ENCODE measurements around the gene SPATS2. TPM values are rescaled to one million over a fixed set of nuclear protein-coding genes. Genes with fewer than 3 reads are reported as not detected.

The SPATS2 gene
- total RNA-seq, 2 experiments from 2014 or later, result 9.2 to 10.8 TPM

DNA sequence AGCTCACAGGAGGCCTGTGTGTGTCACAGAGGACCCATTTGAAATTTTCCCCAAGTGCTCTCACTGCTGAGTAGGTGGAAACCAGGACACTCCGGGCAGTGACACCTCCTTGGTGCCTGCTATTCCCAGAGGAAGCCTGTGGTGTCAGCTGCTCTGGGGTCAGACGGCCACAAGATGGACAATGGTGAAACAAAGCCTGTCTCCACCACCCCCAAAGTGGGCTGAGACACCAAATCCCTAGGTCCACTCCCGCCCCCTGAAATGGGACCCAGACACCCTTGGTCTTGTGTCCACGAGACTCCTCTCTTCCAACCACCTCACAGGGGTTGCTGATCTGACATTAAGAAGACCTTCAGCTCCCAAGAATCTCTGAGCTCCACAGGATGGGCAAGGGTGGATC lies 178.6 kb downstream of the SPATS2 start:
- TF ChIP-seq, protein P1, sequence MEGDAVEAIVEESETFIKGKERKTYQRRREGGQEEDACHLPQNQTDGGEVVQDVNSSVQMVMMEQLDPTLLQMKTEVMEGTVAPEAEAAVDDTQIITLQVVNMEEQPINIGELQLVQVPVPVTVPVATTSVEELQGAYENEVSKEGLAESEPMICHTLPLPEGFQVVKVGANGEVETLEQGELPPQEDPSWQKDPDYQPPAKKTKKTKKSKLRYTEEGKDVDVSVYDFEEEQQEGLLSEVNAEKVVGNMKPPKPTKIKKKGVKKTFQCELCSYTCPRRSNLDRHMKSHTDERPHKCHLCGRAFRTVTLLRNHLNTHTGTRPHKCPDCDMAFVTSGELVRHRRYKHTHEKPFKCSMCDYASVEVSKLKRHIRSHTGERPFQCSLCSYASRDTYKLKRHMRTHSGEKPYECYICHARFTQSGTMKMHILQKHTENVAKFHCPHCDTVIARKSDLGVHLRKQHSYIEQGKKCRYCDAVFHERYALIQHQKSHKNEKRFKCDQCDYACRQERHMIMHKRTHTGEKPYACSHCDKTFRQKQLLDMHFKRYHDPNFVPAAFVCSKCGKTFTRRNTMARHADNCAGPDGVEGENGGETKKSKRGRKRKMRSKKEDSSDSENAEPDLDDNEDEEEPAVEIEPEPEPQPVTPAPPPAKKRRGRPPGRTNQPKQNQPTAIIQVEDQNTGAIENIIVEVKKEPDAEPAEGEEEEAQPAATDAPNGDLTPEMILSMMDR (IDR thresholded peaks at IDR 0.05), result no peak
- no peak overlapping the region for H3K27ac Mint-ChIP-seq
- H3K4me3 Mint-ChIP-seq, result no peak overlapping the region
- H3K9me3 Mint-ChIP-seq, result no peaks in the 10 kb centered on the region
- no peaks in the 10 kb centered on the region for H3K27me3 Mint-ChIP-seq
- peaks cover 27% of the 10 kb centered on the region for H3K4me1 Mint-ChIP-seq (ENCODE audit: low read depth)
- POLR2A ChIA-PET, result interaction anchor here (0.7 to 2.3 kb wide), 2 partner anchors 14 to 31 kb away, joined by 3 to 6 read pairs; no protein-coding TSS in a partner anchor
- H3K36me3 Mint-ChIP-seq (ENCODE audit: low read depth), result peaks cover 7% of the 10 kb centered on the region
- CTCF ChIA-PET, result interaction anchor here (1.2 to 2.4 kb wide), 4 partner anchors 32 to 257 kb away, joined by 3 to 6 read pairs (median 5); no protein-coding TSS in a partner anchor
- ATAC-seq (no peak), DNase-seq (no peak)
- intact Hi-C loops (cut with micrococcal nuclease), result no loop called here

DNA sequence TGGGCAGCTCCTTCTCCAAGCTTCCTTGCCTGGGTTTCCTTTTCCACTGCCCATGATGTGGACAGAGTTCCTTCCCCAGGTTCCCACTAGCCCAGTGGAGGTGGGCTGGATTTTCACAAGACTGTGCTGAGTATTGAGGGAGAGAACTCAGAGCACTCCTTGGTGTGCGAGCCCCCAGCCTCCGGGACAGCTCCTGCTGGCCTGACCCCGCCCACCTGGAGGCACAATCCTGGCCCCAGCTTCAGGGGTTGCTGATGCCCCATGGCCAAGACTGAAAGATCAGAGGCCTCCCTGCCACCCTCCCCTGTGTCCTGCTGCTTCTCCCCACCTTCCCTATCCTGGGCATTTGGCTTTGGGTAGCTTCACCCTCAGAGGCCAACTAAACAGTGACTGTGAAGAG lies 179.2 kb downstream of the SPATS2 start:
- Mint-ChIP-seq H3K9me3 (no peaks in the 10 kb centered on the region), H3K27me3 (no peaks in the 10 kb centered on the region), H3K4me3 (no peak overlapping the region), H3K27ac (no peak overlapping the region), H3K4me1 (ENCODE audit: low read depth) (peaks cover 27% of the 10 kb centered on the region), H3K36me3 (ENCODE audit: low read depth) (peaks cover 10% of the 10 kb centered on the region)
- CTCF ChIA-PET, result interaction anchor here (1.2 to 2.4 kb wide), 5 partner anchors 21 to 257 kb away, joined by 3 to 6 read pairs (median 5); partner anchors contain the start of gene MCRS1
- intact Hi-C loops (cut with micrococcal nuclease), result no loop called here
- DNase-seq, result no peak
- TF ChIP-seq, protein P1 (IDR thresholded peaks at IDR 0.05), result no peak
- ATAC-seq, result no peak
- POLR2A ChIA-PET, result interaction anchor here (0.7 to 2.3 kb wide), 3 partner anchors 13 to 32 kb away, joined by 3 to 6 read pairs (median 3); no protein-coding TSS in a partner anchor

DNA sequence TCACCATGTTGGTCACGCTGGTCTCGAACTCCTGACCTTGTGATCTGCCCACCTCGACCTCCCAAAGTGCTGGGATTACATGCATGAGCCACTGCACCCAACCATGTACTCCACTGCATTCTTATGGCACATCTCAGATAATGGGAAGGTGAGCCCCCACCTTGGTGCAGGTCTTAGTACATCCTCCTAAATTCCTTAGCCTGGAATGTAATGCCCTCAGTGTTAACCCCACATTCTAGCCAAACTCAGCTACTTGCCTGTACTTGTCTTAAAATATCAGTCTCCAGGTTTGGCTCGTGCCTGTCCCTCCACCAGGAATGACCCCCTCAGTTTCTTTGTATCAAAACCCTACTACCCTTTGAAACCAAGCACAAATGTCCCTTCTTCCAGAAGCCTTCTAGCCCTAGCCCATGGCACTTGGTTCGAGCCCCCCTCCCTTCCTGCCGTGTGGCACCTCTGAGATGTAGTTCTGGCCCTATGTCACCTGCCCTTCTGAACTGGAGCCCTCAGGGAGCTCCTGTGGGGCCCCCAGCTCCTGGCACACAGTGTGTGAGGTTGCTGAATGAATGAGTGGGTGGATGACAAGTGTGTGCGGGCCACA lies 179.9 kb downstream of the SPATS2 start:
- TF ChIP-seq, protein P1 (IDR thresholded peaks at IDR 0.05), result no peak
- no peak overlapping the region for H3K27ac Mint-ChIP-seq
- POLR2A ChIA-PET, result interaction anchor here (0.8 to 2.3 kb wide), 2 partner anchors 13 to 17 kb away, joined by 3 to 6 read pairs; no protein-coding TSS in a partner anchor
- peaks cover 10% of the 10 kb centered on the region for H3K36me3 Mint-ChIP-seq (ENCODE audit: low read depth)
- H3K4me3 Mint-ChIP-seq, result no peak overlapping the region
- intact Hi-C loops (cut with micrococcal nuclease), result no loop called here
- CTCF ChIA-PET, result interaction anchor here (0.7 to 2.4 kb wide), 6 partner anchors 11 to 258 kb away, joined by 3 to 6 read pairs (median 3); partner anchors contain the start of gene MCRS1
- peaks cover 27% of the 10 kb centered on the region for H3K4me1 Mint-ChIP-seq (ENCODE audit: low read depth)
- ATAC-seq (peak; percentile 43), DNase-seq (peak; percentile 40)
- no peaks in the 10 kb centered on the region for H3K9me3 Mint-ChIP-seq
- no peaks in the 10 kb centered on the region for H3K27me3 Mint-ChIP-seq

DNA sequence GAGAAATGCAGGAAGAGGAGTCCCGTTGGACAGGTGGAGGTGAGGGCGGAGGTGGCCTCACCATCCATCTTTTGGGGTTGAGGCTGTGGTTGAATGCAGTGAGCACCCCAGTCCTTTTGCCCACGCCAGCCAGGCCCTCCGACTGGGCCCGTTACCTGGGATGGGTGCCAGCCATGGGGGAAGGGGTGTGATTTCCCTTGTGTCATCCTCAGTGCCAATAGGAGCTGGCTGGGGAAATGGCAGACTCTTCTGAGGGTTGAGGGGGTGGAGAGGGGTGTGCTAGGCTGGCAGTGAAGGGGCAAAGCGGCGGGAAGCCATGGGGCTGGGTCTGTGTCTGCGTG lies 181.2 kb downstream of the SPATS2 start:
- Mint-ChIP-seq H3K27ac (peak overlapping the region; percentile 64), H3K4me1 (ENCODE audit: low read depth) (peaks cover 24% of the 10 kb centered on the region), H3K9me3 (no peaks in the 10 kb centered on the region), H3K36me3 (ENCODE audit: low read depth) (peaks cover 10% of the 10 kb centered on the region), H3K4me3 (peak overlapping the region; percentile 78), H3K27me3 (no peaks in the 10 kb centered on the region)
- ChIA-PET POLR2A (interaction anchor here (0.9 to 3.0 kb wide), 2 partner anchors 19 to 182 kb away, joined by 5 to 14 read pairs; partner anchors contain the start of gene SPATS2), CTCF (interaction anchor here (0.8 to 1.3 kb wide), 2 partner anchors 9 to 12 kb away, joined by 3 read pairs; no protein-coding TSS in a partner anchor)
- TF ChIP-seq, protein P1 (IDR thresholded peaks at IDR 0.05), result no peak
- no peak for DNase-seq
- ATAC-seq, result peak; percentile 34
- intact Hi-C loops (cut with micrococcal nuclease), result no loop called here
